HEK293 (cell line): ENCODE data around the gene NRP2.
A peak's percentile ranks its signal among the peaks of the same experiment; 100 is the strongest.

Source experiments
- CTCF ChIA-PET: fragments of 350-600 bp; formaldehyde crosslinking; extraction: SDS; loops from one replicate; lab custom pipeline; 2021; ENCODE audit warnings: antibody characterized with exemption; lab: Yijun Ruan, JAX
- POLR2A ChIA-PET: fragments of 300-600 bp; formaldehyde crosslinking; extraction: SDS; loops from one replicate; lab custom pipeline; 2020; ENCODE audit warnings: antibody characterized with exemption, inconsistent platforms; lab: Yijun Ruan, JAX
- H3K27ac ChIP-seq: fragments of 200-500 bp; sonication (Bioruptor generic); 2 replicates; pipeline ENCODE4 v1.5.1; 2014; ENCODE audit warnings: low read depth, low read length, control low read depth, inconsistent platforms; ENCODE audit errors: extremely low read depth
- H3K36me3 ChIP-seq, 2 experiments: fragments of 200-500 bp in 1 of 2; sonication (Bioruptor generic) in 1 of 2; 1 replicate in 1 of 2; 2 replicates in 1 of 2; pipeline ENCODE4 v1.5.1; 2014 to 2017; ENCODE audit warnings: inconsistent platforms in 2 of 2, low read length in 2 of 2; ENCODE audit not compliant: control insufficient read depth in 2 of 2, insufficient read depth in 1 of 2
- H3K4me1 ChIP-seq: fragments of 200-500 bp; sonication (Bioruptor generic); 2 replicates; pipeline ENCODE4 v1.5.1; 2014; ENCODE audit warnings: mild to moderate bottlenecking, low read length, inconsistent platforms; ENCODE audit not compliant: control insufficient read depth, insufficient read depth
- H3K4me3 ChIP-seq: 2 replicates; pipeline ENCODE4 v1.5.1; 2011; ENCODE audit warnings: low read depth, mild to moderate bottlenecking, control low read depth, low read length, moderate library complexity
- H3K9me3 ChIP-seq: fragments of 200-500 bp; sonication (Bioruptor generic); 2 replicates; pipeline ENCODE4 v1.5.1; 2014; ENCODE audit warnings: low read depth, low read length, inconsistent platforms; ENCODE audit not compliant: control insufficient read depth, insufficient read depth
- GLIS1 ChIP-seq: fragments of 450-650 bp; formaldehyde crosslinking; IDR thresholded peaks from 2 replicates; pipeline ENCODE4 v1.5.1; 2016; ENCODE audit warnings: missing biosample characterization, missing genetic modification characterization
- GLIS2 ChIP-seq: fragments of 450-650 bp; formaldehyde crosslinking; IDR thresholded peaks from 2 replicates; pipeline ENCODE4 v1.5.1; 2016; ENCODE audit warnings: missing biosample characterization, missing genetic modification characterization
- KLF10 ChIP-seq: fragments of 450-650 bp; IDR thresholded peaks from 2 replicates; pipeline ENCODE4 v1.5.1; 2018; ENCODE audit warnings: missing biosample characterization, mild to moderate bottlenecking, missing genetic modification characterization
- KLF8 ChIP-seq: fragments of 450-650 bp; formaldehyde crosslinking; IDR thresholded peaks from 2 replicates; pipeline ENCODE4 v1.5.1; 2016; ENCODE audit warnings: missing biosample characterization, missing genetic modification characterization
- MZF1 ChIP-seq: fragments of 450-650 bp; formaldehyde crosslinking; IDR thresholded peaks from 2 replicates; pipeline ENCODE4 v1.5.1; 2017; ENCODE audit warnings: missing biosample characterization, missing genetic modification characterization, borderline replicate concordance
- RBAK ChIP-seq: fragments of 450-650 bp; formaldehyde crosslinking; IDR thresholded peaks from 2 replicates; pipeline ENCODE4 v1.5.1; 2016; ENCODE audit warnings: missing biosample characterization, missing genetic modification characterization
- SP3 ChIP-seq: fragments of 450-650 bp; formaldehyde crosslinking; IDR thresholded peaks from 2 replicates; pipeline ENCODE4 v1.5.1; 2016; ENCODE audit warnings: missing biosample characterization, missing genetic modification characterization
- ZBTB1 ChIP-seq: fragments of 450-650 bp; formaldehyde crosslinking; IDR thresholded peaks from 2 replicates; pipeline ENCODE4 v1.5.1; 2016; ENCODE audit warnings: missing biosample characterization, missing genetic modification characterization
- ZBTB17 ChIP-seq: fragments of 450-650 bp; formaldehyde crosslinking; IDR thresholded peaks from 2 replicates; pipeline ENCODE4 v1.5.1; 2016; ENCODE audit warnings: missing biosample characterization, missing genetic modification characterization
- ZBTB8A ChIP-seq: fragments of 450-650 bp; formaldehyde crosslinking; IDR thresholded peaks from 2 replicates; pipeline ENCODE4 v1.5.1; 2016; ENCODE audit warnings: missing biosample characterization, missing genetic modification characterization
- ZEB2 ChIP-seq: fragments of 450-650 bp; formaldehyde crosslinking; IDR thresholded peaks from 2 replicates; pipeline ENCODE4 v1.5.1; 2016; ENCODE audit warnings: missing biosample characterization, missing genetic modification characterization
- ZFP37 ChIP-seq: fragments of 450-650 bp; formaldehyde crosslinking; IDR thresholded peaks from 2 replicates; pipeline ENCODE4 v1.5.1; 2016; ENCODE audit warnings: missing biosample characterization, missing genetic modification characterization
- ZNF214 ChIP-seq: fragments of 450-650 bp; formaldehyde crosslinking; IDR thresholded peaks from 2 replicates; pipeline ENCODE4 v1.5.1; 2017; ENCODE audit warnings: missing biosample characterization, mild to moderate bottlenecking, missing genetic modification characterization, borderline replicate concordance
- ZNF366 ChIP-seq: fragments of 450-650 bp; formaldehyde crosslinking; conservative IDR thresholded peaks from 2 replicates; pipeline ENCODE4 v1.5.1; 2016; ENCODE audit warnings: missing biosample characterization, missing genetic modification characterization
- ZNF394 ChIP-seq: fragments of 450-650 bp; formaldehyde crosslinking; IDR thresholded peaks from 2 replicates; pipeline ENCODE4 v1.5.1; 2016; ENCODE audit warnings: missing biosample characterization, missing genetic modification characterization, mild to moderate bottlenecking, moderate library complexity, borderline replicate concordance
- ZNF558 ChIP-seq: fragments of 450-650 bp; formaldehyde crosslinking; IDR thresholded peaks from 2 replicates; pipeline ENCODE4 v1.5.1; 2016; ENCODE audit warnings: missing biosample characterization, missing genetic modification characterization
- ZNF610 ChIP-seq: fragments of 450-650 bp; formaldehyde crosslinking; IDR thresholded peaks from 2 replicates; pipeline ENCODE4 v1.5.1; 2016; ENCODE audit warnings: missing biosample characterization, missing genetic modification characterization, borderline replicate concordance
- ZNF626 ChIP-seq: fragments of 450-650 bp; sonication (Bioruptor Pico); formaldehyde crosslinking; IDR thresholded peaks from 2 replicates; pipeline ENCODE4 v1.5.1; 2018; ENCODE audit warnings: missing biosample characterization, missing genetic modification characterization, inconsistent platforms
- ZXDB ChIP-seq: fragments of 450-650 bp; formaldehyde crosslinking; IDR thresholded peaks from 2 replicates; pipeline ENCODE4 v1.5.1; 2016; ENCODE audit warnings: missing biosample characterization, missing genetic modification characterization
- TF ChIP-seq, protein P1 (sequence below): fragments of 450-650 bp; formaldehyde crosslinking; IDR thresholded peaks from 2 replicates; pipeline ENCODE4 v1.5.1; 2016; ENCODE audit warnings: missing biosample characterization, missing genetic modification characterization
- TF ChIP-seq, protein P2 (sequence below): fragments of 450-650 bp; formaldehyde crosslinking; IDR thresholded peaks from 2 replicates; pipeline ENCODE4 v1.5.1; 2016; ENCODE audit warnings: missing biosample characterization, missing genetic modification characterization
- TF ChIP-seq, protein P3 (sequence below): fragments of 450-650 bp; formaldehyde crosslinking; IDR thresholded peaks from 2 replicates; pipeline ENCODE4 v1.5.1; 2016; ENCODE audit warnings: missing biosample characterization, missing genetic modification characterization
- TF ChIP-seq, protein P4 (sequence below): fragments of 450-650 bp; formaldehyde crosslinking; optimal IDR thresholded peaks from 2 replicates; pipeline ENCODE3; 2016; ENCODE audit warnings: missing biosample characterization, mild to moderate bottlenecking, missing genetic modification characterization
- TF ChIP-seq, protein P5 (sequence below): fragments of 450-650 bp; formaldehyde crosslinking; IDR thresholded peaks from 2 replicates; pipeline ENCODE4 v1.5.1; 2016; ENCODE audit warnings: missing biosample characterization, missing genetic modification characterization

The NRP2 gene, protein sequence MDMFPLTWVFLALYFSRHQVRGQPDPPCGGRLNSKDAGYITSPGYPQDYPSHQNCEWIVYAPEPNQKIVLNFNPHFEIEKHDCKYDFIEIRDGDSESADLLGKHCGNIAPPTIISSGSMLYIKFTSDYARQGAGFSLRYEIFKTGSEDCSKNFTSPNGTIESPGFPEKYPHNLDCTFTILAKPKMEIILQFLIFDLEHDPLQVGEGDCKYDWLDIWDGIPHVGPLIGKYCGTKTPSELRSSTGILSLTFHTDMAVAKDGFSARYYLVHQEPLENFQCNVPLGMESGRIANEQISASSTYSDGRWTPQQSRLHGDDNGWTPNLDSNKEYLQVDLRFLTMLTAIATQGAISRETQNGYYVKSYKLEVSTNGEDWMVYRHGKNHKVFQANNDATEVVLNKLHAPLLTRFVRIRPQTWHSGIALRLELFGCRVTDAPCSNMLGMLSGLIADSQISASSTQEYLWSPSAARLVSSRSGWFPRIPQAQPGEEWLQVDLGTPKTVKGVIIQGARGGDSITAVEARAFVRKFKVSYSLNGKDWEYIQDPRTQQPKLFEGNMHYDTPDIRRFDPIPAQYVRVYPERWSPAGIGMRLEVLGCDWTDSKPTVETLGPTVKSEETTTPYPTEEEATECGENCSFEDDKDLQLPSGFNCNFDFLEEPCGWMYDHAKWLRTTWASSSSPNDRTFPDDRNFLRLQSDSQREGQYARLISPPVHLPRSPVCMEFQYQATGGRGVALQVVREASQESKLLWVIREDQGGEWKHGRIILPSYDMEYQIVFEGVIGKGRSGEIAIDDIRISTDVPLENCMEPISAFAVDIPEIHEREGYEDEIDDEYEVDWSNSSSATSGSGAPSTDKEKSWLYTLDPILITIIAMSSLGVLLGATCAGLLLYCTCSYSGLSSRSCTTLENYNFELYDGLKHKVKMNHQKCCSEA

DNA sequence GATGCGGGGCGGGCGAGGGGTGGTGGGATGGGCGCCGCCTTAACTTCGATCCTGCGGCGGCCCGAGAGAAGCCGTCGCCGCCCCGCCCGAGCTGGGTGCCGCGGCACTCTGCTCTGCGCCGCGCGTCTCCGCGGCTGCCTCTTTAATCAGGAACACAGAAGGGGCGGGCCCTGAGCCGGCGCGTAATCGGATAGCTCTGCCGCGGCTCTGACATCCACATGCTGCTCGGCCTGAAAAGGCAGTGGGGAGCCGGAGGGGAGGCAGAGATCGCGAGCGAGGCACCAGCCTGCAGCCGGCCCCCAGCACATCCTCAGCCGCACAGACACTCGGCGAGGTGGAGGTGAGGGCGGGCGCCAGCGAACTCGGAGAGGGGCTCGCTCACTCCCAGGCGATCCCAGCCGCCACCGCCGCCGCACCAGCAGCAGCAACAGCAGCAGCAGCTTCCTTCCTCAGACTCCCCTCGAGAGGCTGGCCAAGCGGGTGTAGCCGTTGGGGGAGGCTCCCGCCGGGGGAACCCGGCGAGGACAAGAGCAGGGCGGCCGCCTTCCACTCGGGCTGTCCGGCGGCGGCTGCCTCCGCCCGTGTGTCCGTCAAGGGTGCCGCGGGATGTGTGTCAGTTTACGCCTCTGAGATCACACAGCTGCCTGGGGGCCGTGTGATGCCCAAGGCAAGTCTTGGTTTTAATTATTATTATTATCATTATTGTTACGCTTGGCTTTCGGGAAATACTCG lies at the start of gene NRP2:
NRP2 (plus strand) TSS at position 263 of the 732 bp plus-strand sequence. CDS start 790 bp downstream, outside the sequence.
- Histone ChIP-seq H3K27ac (peak within 1 kb of the TSS; percentile 92), H3K9me3 (no peaks in the 10 kb centered on the region), H3K36me3 (no peaks in the 10 kb centered on the region), H3K4me1 (peaks cover 22% of the 10 kb centered on the region), H3K4me3 (peak within 1 kb of the TSS; percentile 65)
- ChIA-PET CTCF (interaction anchor here (0.7 to 1.7 kb wide), 8 partner anchors 13 to 1416 kb away, joined by 3 to 10 read pairs (median 3); no protein-coding TSS in a partner anchor), POLR2A (interaction anchor here (0.5 to 1.6 kb wide), 5 partner anchors 11 to 351 kb away, joined by 3 to 5 read pairs (median 4); no protein-coding TSS in a partner anchor)
- TF ChIP-seq ZBTB17 = peak; percentile 98
- peak; percentile 63 for TF ChIP-seq GLIS2 (tag by site-specific recombination)
- TF ChIP-seq ZNF626 (tag by site-specific recombination) = no peak
- TF ChIP-seq GLIS1 = peak; percentile 47
- 0 out of 2 replicates have a peak, but pooled peaks have one; percentile 16 for TF ChIP-seq KLF10 (tag by site-specific recombination)
- TF ChIP-seq, protein P1, sequence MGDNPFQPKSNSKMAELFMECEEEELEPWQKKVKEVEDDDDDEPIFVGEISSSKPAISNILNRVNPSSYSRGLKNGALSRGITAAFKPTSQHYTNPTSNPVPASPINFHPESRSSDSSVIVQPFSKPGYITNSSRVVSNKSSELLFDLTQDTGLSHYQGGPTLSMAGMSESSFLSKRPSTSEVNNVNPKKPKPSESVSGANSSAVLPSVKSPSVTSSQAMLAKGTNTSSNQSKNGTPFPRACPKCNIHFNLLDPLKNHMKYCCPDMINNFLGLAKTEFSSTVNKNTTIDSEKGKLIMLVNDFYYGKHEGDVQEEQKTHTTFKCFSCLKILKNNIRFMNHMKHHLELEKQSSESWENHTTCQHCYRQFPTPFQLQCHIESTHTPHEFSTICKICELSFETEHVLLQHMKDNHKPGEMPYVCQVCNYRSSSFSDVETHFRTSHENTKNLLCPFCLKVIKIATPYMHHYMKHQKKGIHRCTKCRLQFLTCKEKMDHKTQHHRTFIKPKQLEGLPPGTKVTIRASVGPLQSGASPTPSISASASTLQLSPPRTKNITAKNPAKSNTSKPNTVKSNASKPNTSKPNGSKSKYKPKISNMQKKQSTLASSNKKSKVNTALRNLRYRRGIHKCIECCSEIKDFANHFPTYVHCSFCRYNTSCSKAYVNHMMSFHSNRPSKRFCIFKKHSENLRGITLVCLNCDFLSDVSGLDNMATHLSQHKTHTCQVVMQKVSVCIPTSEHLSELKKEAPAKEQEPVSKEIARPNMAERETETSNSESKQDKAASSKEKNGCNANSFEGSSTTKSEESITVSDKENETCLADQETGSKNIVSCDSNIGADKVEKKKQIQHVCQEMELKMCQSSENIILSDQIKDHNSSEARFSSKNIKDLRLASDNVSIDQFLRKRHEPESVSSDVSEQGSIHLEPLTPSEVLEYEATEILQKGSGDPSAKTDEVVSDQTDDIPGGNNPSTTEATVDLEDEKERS = 0 out of 2 replicates have a peak, but pooled peaks have one; percentile 25
- 0 out of 2 replicates have a peak, but pooled peaks have one; percentile 33 for TF ChIP-seq ZXDB (tag by site-specific recombination)
- TF ChIP-seq ZEB2 = peak; percentile 58
- TF ChIP-seq ZNF394 = peak; percentile 11; the same call in 1 of the 2 replicates
- no peak for TF ChIP-seq ZNF214 (tag by site-specific recombination)
- TF ChIP-seq SP3 (tag by site-specific recombination) = peak; percentile 56
- TF ChIP-seq ZNF558 (tag by site-specific recombination) = no peak
- 0 out of 2 replicates have a peak, but pooled peaks have one; percentile 38 for TF ChIP-seq KLF8 (tag by site-specific recombination)
- peak; percentile 94 for TF ChIP-seq ZFP37 (tag by site-specific recombination)
- TF ChIP-seq, protein P2, sequence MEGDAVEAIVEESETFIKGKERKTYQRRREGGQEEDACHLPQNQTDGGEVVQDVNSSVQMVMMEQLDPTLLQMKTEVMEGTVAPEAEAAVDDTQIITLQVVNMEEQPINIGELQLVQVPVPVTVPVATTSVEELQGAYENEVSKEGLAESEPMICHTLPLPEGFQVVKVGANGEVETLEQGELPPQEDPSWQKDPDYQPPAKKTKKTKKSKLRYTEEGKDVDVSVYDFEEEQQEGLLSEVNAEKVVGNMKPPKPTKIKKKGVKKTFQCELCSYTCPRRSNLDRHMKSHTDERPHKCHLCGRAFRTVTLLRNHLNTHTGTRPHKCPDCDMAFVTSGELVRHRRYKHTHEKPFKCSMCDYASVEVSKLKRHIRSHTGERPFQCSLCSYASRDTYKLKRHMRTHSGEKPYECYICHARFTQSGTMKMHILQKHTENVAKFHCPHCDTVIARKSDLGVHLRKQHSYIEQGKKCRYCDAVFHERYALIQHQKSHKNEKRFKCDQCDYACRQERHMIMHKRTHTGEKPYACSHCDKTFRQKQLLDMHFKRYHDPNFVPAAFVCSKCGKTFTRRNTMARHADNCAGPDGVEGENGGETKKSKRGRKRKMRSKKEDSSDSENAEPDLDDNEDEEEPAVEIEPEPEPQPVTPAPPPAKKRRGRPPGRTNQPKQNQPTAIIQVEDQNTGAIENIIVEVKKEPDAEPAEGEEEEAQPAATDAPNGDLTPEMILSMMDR (tag by site-specific recombination) = 0 out of 2 replicates have a peak, but pooled peaks have one; percentile 17
- TF ChIP-seq ZNF610 (tag by site-specific recombination) = peak; percentile 57; the same call in 1 of the 2 replicates
- peak; percentile 84; the same call in 1 of the 2 replicates for TF ChIP-seq MZF1
- TF ChIP-seq, protein P3, sequence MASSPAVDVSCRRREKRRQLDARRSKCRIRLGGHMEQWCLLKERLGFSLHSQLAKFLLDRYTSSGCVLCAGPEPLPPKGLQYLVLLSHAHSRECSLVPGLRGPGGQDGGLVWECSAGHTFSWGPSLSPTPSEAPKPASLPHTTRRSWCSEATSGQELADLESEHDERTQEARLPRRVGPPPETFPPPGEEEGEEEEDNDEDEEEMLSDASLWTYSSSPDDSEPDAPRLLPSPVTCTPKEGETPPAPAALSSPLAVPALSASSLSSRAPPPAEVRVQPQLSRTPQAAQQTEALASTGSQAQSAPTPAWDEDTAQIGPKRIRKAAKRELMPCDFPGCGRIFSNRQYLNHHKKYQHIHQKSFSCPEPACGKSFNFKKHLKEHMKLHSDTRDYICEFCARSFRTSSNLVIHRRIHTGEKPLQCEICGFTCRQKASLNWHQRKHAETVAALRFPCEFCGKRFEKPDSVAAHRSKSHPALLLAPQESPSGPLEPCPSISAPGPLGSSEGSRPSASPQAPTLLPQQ (tag by site-specific recombination) = peak; percentile 36
- peak; percentile 45; the same call in 1 of the 2 replicates for TF ChIP-seq ZBTB8A (tag by site-specific recombination)
- TF ChIP-seq RBAK (tag by site-specific recombination) = no peak
- TF ChIP-seq, protein P4, sequence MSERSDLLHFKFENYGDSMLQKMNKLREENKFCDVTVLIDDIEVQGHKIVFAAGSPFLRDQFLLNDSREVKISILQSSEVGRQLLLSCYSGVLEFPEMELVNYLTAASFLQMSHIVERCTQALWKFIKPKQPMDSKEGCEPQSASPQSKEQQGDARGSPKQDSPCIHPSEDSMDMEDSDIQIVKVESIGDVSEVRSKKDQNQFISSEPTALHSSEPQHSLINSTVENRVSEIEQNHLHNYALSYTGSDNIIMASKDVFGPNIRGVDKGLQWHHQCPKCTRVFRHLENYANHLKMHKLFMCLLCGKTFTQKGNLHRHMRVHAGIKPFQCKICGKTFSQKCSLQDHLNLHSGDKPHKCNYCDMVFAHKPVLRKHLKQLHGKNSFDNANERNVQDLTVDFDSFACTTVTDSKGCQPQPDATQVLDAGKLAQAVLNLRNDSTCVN (tag by site-specific recombination) = peak; percentile 89
- TF ChIP-seq ZNF366 (tag by site-specific recombination) = peak; percentile 65
- TF ChIP-seq, protein P5, sequence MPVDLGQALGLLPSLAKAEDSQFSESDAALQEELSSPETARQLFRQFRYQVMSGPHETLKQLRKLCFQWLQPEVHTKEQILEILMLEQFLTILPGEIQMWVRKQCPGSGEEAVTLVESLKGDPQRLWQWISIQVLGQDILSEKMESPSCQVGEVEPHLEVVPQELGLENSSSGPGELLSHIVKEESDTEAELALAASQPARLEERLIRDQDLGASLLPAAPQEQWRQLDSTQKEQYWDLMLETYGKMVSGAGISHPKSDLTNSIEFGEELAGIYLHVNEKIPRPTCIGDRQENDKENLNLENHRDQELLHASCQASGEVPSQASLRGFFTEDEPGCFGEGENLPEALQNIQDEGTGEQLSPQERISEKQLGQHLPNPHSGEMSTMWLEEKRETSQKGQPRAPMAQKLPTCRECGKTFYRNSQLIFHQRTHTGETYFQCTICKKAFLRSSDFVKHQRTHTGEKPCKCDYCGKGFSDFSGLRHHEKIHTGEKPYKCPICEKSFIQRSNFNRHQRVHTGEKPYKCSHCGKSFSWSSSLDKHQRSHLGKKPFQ (tag by site-specific recombination) = no peak
- no peak for TF ChIP-seq ZBTB1
